ENCODE results near the gene PIP5K1B.

Gene PIP5K1B

GRCh38 chr9:68791169-68791568, 86.1 kb downstream of the PIP5K1B start:
- H3K9me3 ChIP-seq (ENCODE audit: control insufficient read depth, low read length): no peaks in the 10 kb centered on the region
- no peak overlapping the region for H3K27ac ChIP-seq (ENCODE audit: low read depth, low read length, severe bottlenecking)
- no peak overlapping the region for H3K4me3 ChIP-seq (ENCODE audit: extremely low read depth, insufficient read depth, low read length, poor library complexity, severe bottlenecking)
- 87 to 88% methylated on average over 3 of the region's 3 CpGs for WGBS, 2 experiments (ENCODE audit: insufficient coverage in 2 of 2)
- no peaks in the 10 kb centered on the region for H3K36me3 ChIP-seq (ENCODE audit: control insufficient read depth, insufficient read depth, low read length)
- H3K4me1 ChIP-seq (ENCODE audit: control insufficient read depth, insufficient read depth, low read length, poor library complexity, severe bottlenecking): peaks cover 4% of the 10 kb centered on the region

GRCh38 chr9:68793605-68794343, 88.7 kb downstream of the PIP5K1B start:
- Histone ChIP-seq H3K9me3 (ENCODE audit: control insufficient read depth, low read length) (no peaks in the 10 kb centered on the region), H3K36me3 (ENCODE audit: control insufficient read depth, insufficient read depth, low read length) (no peaks in the 10 kb centered on the region), H3K4me3 (ENCODE audit: extremely low read depth, insufficient read depth, low read length, poor library complexity, severe bottlenecking) (no peak overlapping the region), H3K27ac (ENCODE audit: low read depth, low read length, severe bottlenecking) (no peak overlapping the region), H3K4me1 (ENCODE audit: control insufficient read depth, insufficient read depth, low read length, poor library complexity, severe bottlenecking) (peaks cover 4% of the 10 kb centered on the region)
- 91 to 99% methylated on average over 4 of the region's 6 CpGs for WGBS, 2 experiments (ENCODE audit: insufficient coverage in 2 of 2)

GRCh38 chr9:68794898-68795297, 89.9 kb downstream of the PIP5K1B start:
- 60% methylated on average over 1 of the region's 4 CpGs; no CpG with 5 or more reads in 1 of the 2 experiments for WGBS, 2 experiments (ENCODE audit: insufficient coverage in 2 of 2)
- Histone ChIP-seq H3K27ac (ENCODE audit: low read depth, low read length, severe bottlenecking) (no peak overlapping the region), H3K9me3 (ENCODE audit: control insufficient read depth, low read length) (no peaks in the 10 kb centered on the region)

GRCh38 chr9:68795411-68795810, 90.4 kb downstream of the PIP5K1B start:
- WGBS, 2 experiments (ENCODE audit: insufficient coverage in 2 of 2): no CpG with 5 or more reads among the region's 2 CpGs
- H3K36me3 ChIP-seq (ENCODE audit: control insufficient read depth, insufficient read depth, low read length): no peaks in the 10 kb centered on the region
- no peak overlapping the region for H3K4me3 ChIP-seq (ENCODE audit: extremely low read depth, insufficient read depth, low read length, poor library complexity, severe bottlenecking)
- H3K27ac ChIP-seq (ENCODE audit: low read depth, low read length, severe bottlenecking): no peak overlapping the region
- peaks cover 4% of the 10 kb centered on the region for H3K4me1 ChIP-seq (ENCODE audit: control insufficient read depth, insufficient read depth, low read length, poor library complexity, severe bottlenecking)
- no peaks in the 10 kb centered on the region for H3K9me3 ChIP-seq (ENCODE audit: control insufficient read depth, low read length)

More at GRCh38 chr9:68794898-68795297, 89.9 kb downstream of the PIP5K1B start:
- H3K4me1 ChIP-seq (ENCODE audit: control insufficient read depth, insufficient read depth, low read length, poor library complexity, severe bottlenecking): peaks cover 4% of the 10 kb centered on the region
- no peak overlapping the region for H3K4me3 ChIP-seq (ENCODE audit: extremely low read depth, insufficient read depth, low read length, poor library complexity, severe bottlenecking)
- no peaks in the 10 kb centered on the region for H3K36me3 ChIP-seq (ENCODE audit: control insufficient read depth, insufficient read depth, low read length)

GRCh38 chr9:68797116-68797515, 92.1 kb downstream of the PIP5K1B start:
- WGBS, 2 experiments (ENCODE audit: insufficient coverage in 2 of 2): 93 to 94% methylated on average over 3 of the region's 3 CpGs
- Histone ChIP-seq H3K36me3 (ENCODE audit: control insufficient read depth, insufficient read depth, low read length) (no peaks in the 10 kb centered on the region), H3K9me3 (ENCODE audit: control insufficient read depth, low read length) (no peaks in the 10 kb centered on the region), H3K27ac (ENCODE audit: low read depth, low read length, severe bottlenecking) (no peak overlapping the region), H3K4me3 (ENCODE audit: extremely low read depth, insufficient read depth, low read length, poor library complexity, severe bottlenecking) (no peak overlapping the region), H3K4me1 (ENCODE audit: control insufficient read depth, insufficient read depth, low read length, poor library complexity, severe bottlenecking) (peaks cover 4% of the 10 kb centered on the region)

GRCh38 chr9:68798423-68798822, 93.4 kb downstream of the PIP5K1B start:
- Histone ChIP-seq H3K4me3 (ENCODE audit: extremely low read depth, insufficient read depth, low read length, poor library complexity, severe bottlenecking) (no peak overlapping the region), H3K36me3 (ENCODE audit: control insufficient read depth, insufficient read depth, low read length) (no peaks in the 10 kb centered on the region), H3K27ac (ENCODE audit: low read depth, low read length, severe bottlenecking) (no peak overlapping the region), H3K9me3 (ENCODE audit: control insufficient read depth, low read length) (no peaks in the 10 kb centered on the region), H3K4me1 (ENCODE audit: control insufficient read depth, insufficient read depth, low read length, poor library complexity, severe bottlenecking) (peaks cover 4% of the 10 kb centered on the region)
- WGBS, 2 experiments (ENCODE audit: insufficient coverage in 2 of 2): 100% methylated on average over 1 of the region's 1 CpG; no CpG with 5 or more reads in 1 of the 2 experiments

- no peaks in the 10 kb centered on the region for H3K9me3 ChIP-seq (ENCODE audit: control insufficient read depth, low read length)
- 80 to 92% methylated on average over 1 of the region's 2 CpGs for WGBS, 2 experiments (ENCODE audit: insufficient coverage in 2 of 2)
Observed at GRCh38 chr9:68800836-68801235, 95.8 kb downstream of the PIP5K1B start.

GRCh38 chr9:68802525-68803015, 97.5 kb downstream of the PIP5K1B start:
- Histone ChIP-seq H3K9me3 (ENCODE audit: control insufficient read depth, low read length) (no peaks in the 10 kb centered on the region), H3K4me3 (ENCODE audit: extremely low read depth, insufficient read depth, low read length, poor library complexity, severe bottlenecking) (no peak overlapping the region), H3K4me1 (ENCODE audit: control insufficient read depth, insufficient read depth, low read length, poor library complexity, severe bottlenecking) (no peaks in the 10 kb centered on the region), H3K27ac (ENCODE audit: low read depth, low read length, severe bottlenecking) (no peak overlapping the region), H3K36me3 (ENCODE audit: control insufficient read depth, insufficient read depth, low read length) (no peaks in the 10 kb centered on the region)
- WGBS, 2 experiments (ENCODE audit: insufficient coverage in 2 of 2): 75 to 79% methylated on average over 6 of the region's 6 CpGs

More at GRCh38 chr9:68800836-68801235, 95.8 kb downstream of the PIP5K1B start:
- H3K36me3 ChIP-seq (ENCODE audit: control insufficient read depth, insufficient read depth, low read length): no peaks in the 10 kb centered on the region
- no peak overlapping the region for H3K4me3 ChIP-seq (ENCODE audit: extremely low read depth, insufficient read depth, low read length, poor library complexity, severe bottlenecking)
- H3K4me1 ChIP-seq (ENCODE audit: control insufficient read depth, insufficient read depth, low read length, poor library complexity, severe bottlenecking): no peaks in the 10 kb centered on the region
- H3K27ac ChIP-seq (ENCODE audit: low read depth, low read length, severe bottlenecking): no peak overlapping the region

GRCh38 chr9:68804911-68805889, 100.2 kb downstream of the PIP5K1B start:
- WGBS, 2 experiments (ENCODE audit: insufficient coverage in 2 of 2): 88 to 94% methylated on average over 11 of the region's 11 CpGs
- no peaks in the 10 kb centered on the region for H3K36me3 ChIP-seq (ENCODE audit: control insufficient read depth, insufficient read depth, low read length)
- H3K9me3 ChIP-seq (ENCODE audit: control insufficient read depth, low read length): no peaks in the 10 kb centered on the region
- no peak overlapping the region for H3K27ac ChIP-seq (ENCODE audit: low read depth, low read length, severe bottlenecking)
- no peak overlapping the region for H3K4me3 ChIP-seq (ENCODE audit: extremely low read depth, insufficient read depth, low read length, poor library complexity, severe bottlenecking)
- H3K4me1 ChIP-seq (ENCODE audit: control insufficient read depth, insufficient read depth, low read length, poor library complexity, severe bottlenecking): no peaks in the 10 kb centered on the region

- Histone ChIP-seq H3K4me1 (ENCODE audit: control insufficient read depth, insufficient read depth, low read length, poor library complexity, severe bottlenecking) (no peaks in the 10 kb centered on the region), H3K36me3 (ENCODE audit: control insufficient read depth, insufficient read depth, low read length) (no peaks in the 10 kb centered on the region), H3K27ac (ENCODE audit: low read depth, low read length, severe bottlenecking) (no peak overlapping the region), H3K9me3 (ENCODE audit: control insufficient read depth, low read length) (no peaks in the 10 kb centered on the region), H3K4me3 (ENCODE audit: extremely low read depth, insufficient read depth, low read length, poor library complexity, severe bottlenecking) (no peak overlapping the region)
- 87 to 90% methylated on average over 2 of the region's 3 CpGs for WGBS, 2 experiments (ENCODE audit: insufficient coverage in 2 of 2)
Observed at GRCh38 chr9:68805890-68806517, 101.0 kb downstream of the PIP5K1B start.
